Skeletal muscle satellite cell (primary cell): ENCODE data around the gene SNCAIP.

Experiments used
- H3K27me3 ChIP-seq: 2 replicates; pipeline ENCODE4 v1.7.0; 2013; ENCODE audit warnings: low read length; ENCODE audit not compliant: control insufficient read depth, insufficient read depth
- H3K36me3 ChIP-seq: 2 replicates; pipeline ENCODE4 v1.7.0; 2013; ENCODE audit warnings: mild to moderate bottlenecking, control low read depth, low read length; ENCODE audit not compliant: insufficient read depth
- H3K4me1 ChIP-seq: 2 replicates; pipeline ENCODE4 v1.7.0; 2013; ENCODE audit warnings: low read length; ENCODE audit not compliant: control insufficient read depth, insufficient read depth
- H3K4me2 ChIP-seq: 2 replicates; pipeline ENCODE4 v1.7.0; 2013; ENCODE audit warnings: mild to moderate bottlenecking, low read length
- H3K4me3 ChIP-seq: 2 replicates; pipeline ENCODE4 v1.7.0; 2013; ENCODE audit warnings: low read length
- H3K9ac ChIP-seq: 2 replicates; pipeline ENCODE4 v1.7.0; 2013; ENCODE audit warnings: mild to moderate bottlenecking, low read depth, low read length, moderate library complexity
- H3K9me3 ChIP-seq: replicated peaks from 2 replicates; pipeline ENCODE4 v1.7.0; 2013; ENCODE audit warnings: mild to moderate bottlenecking, control low read depth, low read length

SNCAIP gene

DNA sequence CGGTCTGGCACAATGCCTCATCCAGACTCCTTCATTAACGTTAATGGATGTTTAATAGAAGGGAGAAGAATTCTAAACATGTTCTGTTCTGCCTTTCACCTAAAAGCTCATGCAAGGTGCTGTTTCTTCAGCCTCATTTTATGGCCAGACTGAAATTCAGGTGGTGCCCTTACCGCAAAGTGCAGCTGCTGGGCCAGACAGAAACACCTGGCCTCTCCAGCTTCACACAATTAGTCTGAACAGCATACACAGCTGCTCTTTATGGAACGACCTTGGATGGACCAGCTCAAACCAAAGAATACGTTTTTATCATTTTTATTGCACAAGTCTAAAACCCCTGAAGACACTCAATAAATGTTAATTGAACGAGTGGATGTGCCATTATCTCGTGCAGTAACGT is 4.6 kb downstream of the SNCAIP start:
- no peaks in the 10 kb centered on the region for H3K9me3 ChIP-seq
- no peaks in the 10 kb centered on the region for H3K36me3 ChIP-seq
- H3K27me3 ChIP-seq = no peaks in the 10 kb centered on the region
- H3K4me2 ChIP-seq = no peak overlapping the region
- H3K9ac ChIP-seq = no peak overlapping the region
- no peak overlapping the region for H3K4me3 ChIP-seq
- peaks cover 5% of the 10 kb centered on the region for H3K4me1 ChIP-seq

DNA sequence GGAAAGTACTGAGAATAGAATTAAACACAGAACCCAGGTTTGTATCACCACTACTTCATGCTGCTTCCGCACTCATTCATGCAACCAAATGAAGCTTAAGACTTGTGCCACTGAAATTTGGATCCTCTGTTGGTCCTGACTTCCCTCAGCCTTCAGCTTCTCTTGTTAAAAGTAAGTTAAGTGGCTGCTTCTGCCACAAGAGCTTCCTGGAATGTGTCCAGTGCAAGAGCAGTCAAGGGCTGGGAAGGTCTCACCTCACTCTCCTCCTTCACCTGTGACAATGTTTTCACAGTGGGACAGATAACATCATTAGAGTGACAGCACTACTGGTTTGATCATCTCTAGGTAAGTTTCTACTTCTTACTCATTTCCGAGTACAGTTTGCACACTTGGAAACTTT is 7.9 kb downstream of the SNCAIP start:
- no peak overlapping the region for H3K9ac ChIP-seq
- no peaks in the 10 kb centered on the region for H3K4me1 ChIP-seq
- H3K4me2 ChIP-seq = no peak overlapping the region
- no peaks in the 10 kb centered on the region for H3K36me3 ChIP-seq
- H3K27me3 ChIP-seq = no peaks in the 10 kb centered on the region
- H3K9me3 ChIP-seq = no peaks in the 10 kb centered on the region
- no peak overlapping the region for H3K4me3 ChIP-seq

DNA sequence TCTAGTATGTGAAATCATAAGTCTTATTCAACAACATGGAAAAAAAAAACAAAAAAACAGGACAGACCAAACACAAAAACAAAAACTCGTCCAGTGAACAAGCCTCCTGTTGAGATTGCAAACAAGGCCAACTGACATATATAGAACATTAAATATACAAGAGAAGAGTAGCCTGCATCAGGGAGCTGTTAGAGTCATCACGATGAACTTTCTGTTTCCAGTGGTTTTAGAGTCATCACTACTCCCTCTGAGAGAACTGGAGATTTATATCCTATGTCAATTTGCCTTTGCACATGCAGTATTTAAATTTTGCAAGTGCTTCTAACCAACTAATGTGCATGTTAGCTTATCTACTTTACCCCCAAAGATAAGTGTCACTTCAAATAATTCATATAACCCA is 9.9 kb downstream of the SNCAIP start:
- no peaks in the 10 kb centered on the region for H3K9me3 ChIP-seq
- H3K36me3 ChIP-seq = no peaks in the 10 kb centered on the region
- H3K9ac ChIP-seq = no peak overlapping the region
- no peaks in the 10 kb centered on the region for H3K4me1 ChIP-seq
- H3K27me3 ChIP-seq = no peaks in the 10 kb centered on the region
- no peak overlapping the region for H3K4me3 ChIP-seq
- H3K4me2 ChIP-seq = no peak overlapping the region

DNA sequence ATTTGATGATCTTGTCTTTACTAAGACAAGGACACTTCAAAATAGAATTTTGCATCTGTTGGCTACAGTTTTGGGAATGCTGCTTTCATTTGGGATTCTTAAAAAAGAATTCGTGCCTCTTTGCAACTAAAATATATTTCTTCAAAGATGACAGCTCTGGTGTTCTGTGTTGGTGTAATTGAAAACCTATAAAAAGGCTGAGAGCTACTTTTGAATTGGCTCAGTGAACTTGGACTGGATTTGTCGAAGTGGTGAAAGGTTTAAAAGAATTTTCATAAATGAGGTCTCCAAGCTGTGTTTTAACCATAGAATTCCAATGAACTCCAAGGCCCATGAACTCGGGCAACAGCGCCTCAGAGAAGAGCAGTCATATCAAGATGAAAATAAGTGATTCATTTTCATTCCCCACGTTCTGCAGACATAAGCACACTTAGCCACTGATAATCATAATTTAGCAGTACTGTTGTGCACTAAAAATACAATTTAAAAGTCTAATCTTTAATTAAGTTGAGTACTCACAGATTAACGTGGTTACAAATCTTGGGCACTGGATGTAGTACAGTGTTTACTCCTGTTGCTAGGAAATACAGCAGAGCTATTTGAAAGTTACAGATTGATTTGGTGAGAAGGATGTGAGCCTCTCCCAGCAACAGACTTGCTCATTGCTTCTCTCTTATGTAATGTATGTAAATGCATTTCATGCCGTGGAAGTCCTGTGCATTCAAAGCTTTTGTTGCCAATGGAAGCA is 10.9 kb downstream of the SNCAIP start:
- Histone ChIP-seq H3K9me3 (no peaks in the 10 kb centered on the region), H3K9ac (no peak overlapping the region), H3K27me3 (no peaks in the 10 kb centered on the region), H3K4me1 (no peaks in the 10 kb centered on the region), H3K36me3 (no peaks in the 10 kb centered on the region), H3K4me3 (no peak overlapping the region), H3K4me2 (no peak overlapping the region)

DNA sequence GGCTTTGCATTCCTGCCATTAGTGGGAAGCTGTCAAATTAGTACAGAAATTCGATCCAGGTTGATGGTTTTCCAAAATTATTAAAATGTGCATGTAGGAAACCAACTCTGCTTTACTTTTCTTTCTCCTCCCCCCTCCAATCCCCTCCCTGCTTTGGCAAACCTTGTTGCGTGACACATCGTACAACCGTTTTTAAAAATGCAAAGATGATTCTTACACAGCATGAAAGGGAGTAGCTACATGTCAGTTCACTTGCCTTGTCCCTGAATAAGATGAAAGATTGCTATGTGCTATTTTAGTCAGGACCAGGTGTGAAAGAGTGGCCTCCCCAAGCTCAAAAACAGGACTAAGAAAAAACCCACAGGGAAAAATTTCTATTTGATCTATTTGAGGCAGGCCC is 11.7 kb downstream of the SNCAIP start:
- no peak overlapping the region for H3K9ac ChIP-seq
- no peak overlapping the region for H3K4me3 ChIP-seq
- H3K27me3 ChIP-seq = peaks cover 3% of the 10 kb centered on the region
- no peak overlapping the region for H3K4me2 ChIP-seq
- no peaks in the 10 kb centered on the region for H3K36me3 ChIP-seq
- no peaks in the 10 kb centered on the region for H3K9me3 ChIP-seq
- no peaks in the 10 kb centered on the region for H3K4me1 ChIP-seq

DNA sequence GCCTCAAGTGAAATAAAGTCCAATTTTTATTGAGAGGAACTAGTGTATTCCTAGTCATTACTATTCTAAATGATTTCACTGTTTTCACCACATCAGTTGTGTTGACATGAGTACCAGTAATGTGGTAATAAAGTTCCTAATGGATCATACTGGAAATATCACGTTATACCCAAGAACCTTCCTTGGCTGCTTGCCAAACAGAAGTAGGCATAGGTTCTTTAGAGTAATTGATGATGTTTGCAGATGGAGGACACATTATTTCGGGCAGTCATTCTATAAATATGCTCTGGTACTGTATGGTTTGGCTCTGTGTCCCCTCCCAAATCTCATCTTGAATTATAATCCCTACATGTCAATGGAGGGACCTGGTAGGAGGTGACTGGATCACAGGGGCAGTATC is 15.1 kb downstream of the SNCAIP start:
- Histone ChIP-seq H3K9me3 (no peaks in the 10 kb centered on the region), H3K27me3 (peaks cover 3% of the 10 kb centered on the region), H3K4me1 (no peaks in the 10 kb centered on the region), H3K36me3 (no peaks in the 10 kb centered on the region), H3K4me2 (no peak overlapping the region), H3K4me3 (no peak overlapping the region), H3K9ac (no peak overlapping the region)

DNA sequence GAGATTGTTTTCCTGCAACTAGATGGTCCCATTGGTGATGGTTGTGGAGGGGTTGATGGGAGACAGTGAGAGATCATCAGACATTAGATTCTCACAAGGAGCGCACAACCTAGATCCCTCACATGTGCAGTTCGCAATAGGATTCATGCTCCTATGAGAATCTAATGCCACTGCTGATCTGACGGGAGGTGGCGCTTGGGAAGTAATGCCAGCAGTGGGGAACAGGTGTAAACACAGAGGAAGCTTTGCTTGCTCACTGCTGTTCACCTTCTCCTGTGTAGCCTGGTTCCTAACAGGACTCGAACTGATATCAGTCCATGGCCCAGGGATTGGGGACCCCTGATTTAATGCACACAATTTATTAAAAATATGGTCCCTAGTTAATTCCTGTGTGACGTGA is 18.8 kb downstream of the SNCAIP start:
- no peak overlapping the region for H3K4me2 ChIP-seq
- H3K4me3 ChIP-seq = no peak overlapping the region
- peaks cover 3% of the 10 kb centered on the region for H3K27me3 ChIP-seq
- no peaks in the 10 kb centered on the region for H3K4me1 ChIP-seq
- no peak overlapping the region for H3K9ac ChIP-seq
- H3K36me3 ChIP-seq = no peaks in the 10 kb centered on the region
- H3K9me3 ChIP-seq = no peaks in the 10 kb centered on the region

DNA sequence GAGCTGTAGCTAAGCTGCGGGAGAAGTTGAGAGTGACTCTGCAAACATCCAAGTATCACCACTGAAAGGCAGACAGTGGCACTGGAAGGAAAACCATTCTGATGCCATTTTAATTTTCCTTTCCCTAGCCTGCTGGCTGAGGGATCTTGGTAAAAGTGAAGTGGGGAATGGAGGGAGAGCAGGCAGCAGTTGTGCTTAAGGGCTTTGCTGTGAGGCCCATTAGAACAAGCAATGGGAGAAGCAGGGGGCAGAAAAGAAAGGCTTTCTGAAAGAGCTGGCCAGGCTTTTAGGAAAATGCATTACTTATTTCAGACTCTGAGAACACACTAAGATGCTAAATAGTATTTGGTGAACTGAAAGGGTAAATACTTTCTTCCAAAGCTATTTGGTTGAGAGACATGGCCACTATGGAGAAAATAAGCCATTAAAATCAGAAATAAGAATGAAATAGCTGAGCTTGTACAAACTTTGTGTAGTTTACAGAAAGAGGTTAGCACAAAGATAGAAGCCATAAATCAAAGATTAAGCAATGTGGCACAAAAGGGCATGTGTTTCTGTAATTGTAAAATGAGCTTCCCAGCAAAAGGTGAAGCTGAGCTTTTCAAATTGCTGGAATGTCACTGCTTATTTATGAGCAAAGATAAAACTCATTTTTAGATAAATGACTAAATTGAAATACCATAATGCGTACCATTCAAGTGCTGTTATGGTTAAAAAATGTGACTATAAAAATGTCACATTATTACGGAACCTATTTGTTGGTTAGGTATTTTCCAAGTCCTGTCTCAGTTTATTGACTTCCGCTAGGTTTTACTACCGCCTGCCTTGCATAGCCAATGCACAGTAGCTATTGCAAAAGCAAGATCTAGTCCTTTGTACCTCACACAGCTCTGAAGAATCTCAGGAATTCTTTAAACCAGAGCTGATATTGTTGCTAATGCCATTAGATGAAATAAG is 20.8 kb downstream of the SNCAIP start:
- H3K4me2 ChIP-seq = no peak overlapping the region
- no peaks in the 10 kb centered on the region for H3K9me3 ChIP-seq
- no peaks in the 10 kb centered on the region for H3K4me1 ChIP-seq
- no peak overlapping the region for H3K4me3 ChIP-seq
- no peaks in the 10 kb centered on the region for H3K36me3 ChIP-seq
- H3K9ac ChIP-seq = no peak overlapping the region
- peaks cover 3% of the 10 kb centered on the region for H3K27me3 ChIP-seq

DNA sequence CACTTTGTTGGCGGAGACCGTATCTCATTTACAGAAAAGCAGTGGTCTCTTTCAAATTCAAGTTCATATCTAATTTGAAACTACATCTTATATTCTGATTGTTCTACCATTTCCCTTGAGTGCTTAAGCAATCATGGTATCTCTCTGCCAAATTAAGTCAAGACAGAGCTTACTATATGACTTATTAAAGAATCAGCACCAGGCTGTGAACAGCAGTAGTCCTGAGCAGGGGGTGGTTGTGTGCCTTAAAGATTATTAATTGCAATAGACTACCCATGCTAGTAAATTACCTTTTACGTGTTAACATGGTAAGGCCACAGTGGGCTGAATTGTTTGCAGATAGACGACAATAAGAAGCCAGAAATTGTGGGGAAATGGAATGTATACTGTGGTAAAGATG is 21.5 kb downstream of the SNCAIP start:
- Histone ChIP-seq H3K36me3 (no peaks in the 10 kb centered on the region), H3K4me1 (no peaks in the 10 kb centered on the region), H3K4me2 (no peak overlapping the region)

DNA sequence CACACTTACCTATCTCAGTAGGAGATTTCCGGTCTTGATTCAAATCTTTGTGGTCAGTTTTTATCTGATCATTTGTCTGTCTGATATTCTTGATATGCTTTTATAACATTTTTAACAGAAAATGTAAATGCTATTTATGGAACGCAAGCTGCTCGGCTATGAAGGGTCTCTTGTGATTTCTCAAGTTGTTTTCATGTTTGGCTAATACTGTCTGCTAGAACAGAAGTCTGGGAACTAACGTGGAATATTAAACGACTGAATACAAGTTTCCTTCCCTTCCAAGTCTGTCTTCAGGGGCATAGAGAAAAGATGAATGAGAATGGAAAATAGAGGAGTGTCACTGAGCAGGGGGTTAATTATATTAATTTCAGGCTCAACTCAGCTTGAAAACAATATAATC is 27.6 kb downstream of the SNCAIP start:
- H3K9ac ChIP-seq = no peak overlapping the region
- peaks cover 7% of the 10 kb centered on the region for H3K4me1 ChIP-seq
- H3K27me3 ChIP-seq = no peaks in the 10 kb centered on the region
- no peak overlapping the region for H3K4me2 ChIP-seq
- H3K36me3 ChIP-seq = no peaks in the 10 kb centered on the region
- no peak overlapping the region for H3K4me3 ChIP-seq
- no peaks in the 10 kb centered on the region for H3K9me3 ChIP-seq

More for the DNA sequence above, 21.5 kb downstream of the SNCAIP start:
- H3K9me3 ChIP-seq = no peaks in the 10 kb centered on the region
- no peak overlapping the region for H3K9ac ChIP-seq
- no peaks in the 10 kb centered on the region for H3K27me3 ChIP-seq
- H3K4me3 ChIP-seq = no peak overlapping the region

DNA sequence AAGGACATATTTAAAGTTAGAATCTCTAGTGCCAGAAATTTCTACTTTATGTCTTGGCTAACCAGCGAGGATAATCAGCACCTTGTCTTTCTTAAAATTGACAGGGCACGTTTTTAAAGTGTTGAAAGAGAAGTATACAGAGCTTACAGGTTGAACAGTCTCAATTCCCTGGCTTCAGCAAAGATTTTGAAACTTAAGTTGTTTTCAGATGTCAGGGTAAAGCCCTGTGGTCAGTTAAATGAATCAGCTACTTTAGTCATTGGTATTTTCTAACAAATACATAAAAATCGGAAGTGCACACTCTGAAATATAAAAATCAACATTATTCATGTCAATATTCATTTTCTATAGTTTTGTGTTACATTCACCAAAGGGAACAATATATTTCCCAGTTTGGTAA is 29.1 kb downstream of the SNCAIP start:
- Histone ChIP-seq H3K9me3 (no peaks in the 10 kb centered on the region), H3K4me1 (peaks cover 7% of the 10 kb centered on the region), H3K36me3 (no peaks in the 10 kb centered on the region), H3K9ac (no peak overlapping the region), H3K4me3 (no peak overlapping the region), H3K27me3 (no peaks in the 10 kb centered on the region), H3K4me2 (no peak overlapping the region)
